ENCODE measurements around the gene IGSF21.

GRCh38 chr1:18058206-18058921 lies 49.2 kb upstream of the IGSF21 start:
- TF ChIP-seq YY1 (IDR thresholded peaks at IDR 0.05; ENCODE audit: insufficient read depth, insufficient read length) (no peak), ZNF274 (IDR thresholded peaks at IDR 0.05; ENCODE audit: low read depth, low read length) (no peak)
